Osteoblast (primary cell): ENCODE results near the gene RNF151. TPM values are rescaled to one million over a fixed set of nuclear protein-coding genes. Genes with fewer than 3 reads are reported as not detected.

Experiments
- DNase-seq: peaks from one replicate; pipeline ENCODE4 v3.0.0; 2011; ENCODE audit warnings: low spot score, mixed read lengths; ENCODE audit not compliant: insufficient read length; ENCODE audit errors: missing footprints
- H2AFZ ChIP-seq: 2 replicates; pipeline ENCODE4 v1.6.0; 2011; ENCODE audit warnings: mild to moderate bottlenecking, low read length
- H3K27ac ChIP-seq: 2 replicates; pipeline ENCODE4 v1.5.1; 2011; ENCODE audit warnings: mild to moderate bottlenecking, low read depth, low read length, moderate library complexity
- H3K27me3 ChIP-seq: 2 replicates; pipeline ENCODE4 v1.6.0; 2012; ENCODE audit warnings: mild to moderate bottlenecking, control low read depth, inconsistent platforms, low read length, moderate library complexity; ENCODE audit not compliant: insufficient read depth
- H3K36me3 ChIP-seq: 2 replicates; pipeline ENCODE4 v1.5.1; 2011; ENCODE audit warnings: mild to moderate bottlenecking, low read length, control low read depth, moderate library complexity; ENCODE audit not compliant: insufficient read depth
- H3K4me1 ChIP-seq: 2 replicates; pipeline ENCODE4 v1.5.1; 2011; ENCODE audit warnings: mild to moderate bottlenecking, low read length, control low read depth, moderate library complexity; ENCODE audit not compliant: insufficient read depth
- H3K4me2 ChIP-seq: 2 replicates; pipeline ENCODE4 v1.6.0; 2011; ENCODE audit warnings: mild to moderate bottlenecking, low read length; ENCODE audit not compliant: insufficient read depth
- H3K4me3 ChIP-seq: fragments of 200-600 bp; sonication (generic); 3 replicates; pipeline ENCODE4 v1.5.1; 2012; ENCODE audit warnings: mild to moderate bottlenecking, low read length, inconsistent platforms; ENCODE audit not compliant: insufficient read depth
- H3K79me2 ChIP-seq: 2 replicates; pipeline ENCODE4 v1.6.0; 2012; ENCODE audit warnings: mild to moderate bottlenecking, low read length, control low read depth, inconsistent platforms; ENCODE audit not compliant: insufficient read depth
- H3K9me3 ChIP-seq: 2 replicates; pipeline ENCODE4 v1.5.1; 2011; ENCODE audit warnings: low read depth, low read length, control low read depth
- H4K20me1 ChIP-seq: 2 replicates; pipeline ENCODE4 v1.6.0; 2012; ENCODE audit warnings: mild to moderate bottlenecking, low read length, control low read depth; ENCODE audit not compliant: insufficient read depth
- total RNA-seq: library from RNA; depleted of rRNA; stranded (reverse); fragments of >200 nt; gene quantifications from 2 replicates; pipeline ENCODE4 v1.2.3, GENCODE V29; 2012
- TF ChIP-seq, protein P1 (sequence below): IDR thresholded peaks from 2 replicates; pipeline ENCODE4 v1.5.1; 2011; ENCODE audit warnings: mild to moderate bottlenecking, low read depth, low read length, moderate library complexity; ENCODE audit errors: extremely low read depth

Gene RNF151
- total RNA-seq, 1 donor, result 0.36 TPM

DNA sequence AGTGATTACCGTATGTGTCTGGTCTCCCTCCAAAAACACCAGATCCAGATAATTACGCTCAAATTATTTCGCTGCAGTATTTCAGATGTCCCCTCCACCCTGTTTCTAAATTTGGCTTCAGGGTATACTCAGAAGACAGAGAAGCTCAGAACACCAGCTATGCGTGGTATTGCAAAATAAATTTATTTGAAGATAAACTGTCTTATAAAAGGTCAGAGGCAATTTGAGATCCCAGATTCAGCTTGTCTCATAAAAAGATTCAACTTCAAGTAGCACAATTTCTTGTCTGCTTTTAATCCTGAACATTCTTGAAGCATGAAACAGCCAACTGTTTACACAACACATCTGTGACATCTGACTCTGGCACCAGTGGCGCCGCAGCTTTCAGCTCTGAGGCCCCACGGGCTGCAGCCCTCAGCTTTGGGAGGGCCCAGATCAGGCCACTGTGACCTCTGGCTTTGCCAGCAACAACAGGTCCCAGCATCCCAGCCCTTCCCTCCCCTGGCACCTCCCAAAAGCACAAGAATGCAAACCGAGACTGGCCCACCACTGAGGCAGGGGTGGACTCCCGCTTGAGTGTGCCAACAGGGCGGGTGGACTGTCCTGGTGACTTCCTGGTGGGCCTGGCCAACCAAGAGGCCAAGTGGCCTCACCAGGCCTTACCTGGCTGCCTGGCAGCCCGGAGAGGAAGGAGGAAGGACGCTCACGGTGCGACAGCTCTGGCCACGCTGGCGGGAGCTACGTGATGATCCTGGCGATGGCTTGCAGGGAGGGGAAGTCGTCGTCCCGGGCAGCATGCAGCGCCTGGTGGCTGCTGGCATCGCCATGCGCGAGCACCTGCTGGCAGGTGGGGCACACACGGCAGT lies 31.1 kb downstream of the RNF151 start:
- Histone ChIP-seq H2AFZ (no peak overlapping the region), H3K4me2 (no peak overlapping the region), H3K4me3 (no peak overlapping the region), H3K9me3 (no peaks in the 10 kb centered on the region), H3K27me3 (no peaks in the 10 kb centered on the region), H3K79me2 (peaks cover 17% of the 10 kb centered on the region), H3K36me3 (peaks cover 44% of the 10 kb centered on the region), H3K4me1 (no peaks in the 10 kb centered on the region), H3K27ac (no peak overlapping the region), H4K20me1 (peaks cover 9% of the 10 kb centered on the region)
- TF ChIP-seq, protein P1, sequence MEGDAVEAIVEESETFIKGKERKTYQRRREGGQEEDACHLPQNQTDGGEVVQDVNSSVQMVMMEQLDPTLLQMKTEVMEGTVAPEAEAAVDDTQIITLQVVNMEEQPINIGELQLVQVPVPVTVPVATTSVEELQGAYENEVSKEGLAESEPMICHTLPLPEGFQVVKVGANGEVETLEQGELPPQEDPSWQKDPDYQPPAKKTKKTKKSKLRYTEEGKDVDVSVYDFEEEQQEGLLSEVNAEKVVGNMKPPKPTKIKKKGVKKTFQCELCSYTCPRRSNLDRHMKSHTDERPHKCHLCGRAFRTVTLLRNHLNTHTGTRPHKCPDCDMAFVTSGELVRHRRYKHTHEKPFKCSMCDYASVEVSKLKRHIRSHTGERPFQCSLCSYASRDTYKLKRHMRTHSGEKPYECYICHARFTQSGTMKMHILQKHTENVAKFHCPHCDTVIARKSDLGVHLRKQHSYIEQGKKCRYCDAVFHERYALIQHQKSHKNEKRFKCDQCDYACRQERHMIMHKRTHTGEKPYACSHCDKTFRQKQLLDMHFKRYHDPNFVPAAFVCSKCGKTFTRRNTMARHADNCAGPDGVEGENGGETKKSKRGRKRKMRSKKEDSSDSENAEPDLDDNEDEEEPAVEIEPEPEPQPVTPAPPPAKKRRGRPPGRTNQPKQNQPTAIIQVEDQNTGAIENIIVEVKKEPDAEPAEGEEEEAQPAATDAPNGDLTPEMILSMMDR, result no peak
- DNase-seq, result no peak

DNA sequence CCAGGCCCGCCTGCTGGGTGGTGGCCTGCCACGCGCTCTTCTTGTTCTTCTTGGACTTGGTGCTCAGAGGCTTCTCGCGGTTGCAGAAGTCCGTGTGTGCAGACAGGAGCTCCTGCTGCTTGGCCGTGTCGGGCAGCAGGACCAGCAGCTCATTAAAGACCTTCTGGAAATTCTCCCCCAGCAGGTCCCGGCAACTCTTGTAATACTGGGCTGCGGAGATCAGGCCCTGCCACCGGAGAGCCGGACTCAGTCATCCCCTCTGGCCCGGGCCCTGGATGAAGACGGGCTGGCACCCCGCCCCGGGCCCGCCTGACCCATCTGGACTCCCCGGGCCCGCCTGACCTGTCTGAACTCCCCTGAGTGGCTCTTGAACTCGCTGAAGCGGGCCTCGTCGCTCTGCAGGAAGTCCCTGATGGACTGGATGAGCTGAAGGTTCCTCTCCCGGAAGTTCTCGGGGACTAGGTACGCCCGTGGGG lies 31.7 kb downstream of the RNF151 start:
- Histone ChIP-seq H3K27ac (no peak overlapping the region), H3K4me1 (no peaks in the 10 kb centered on the region), H3K4me2 (no peak overlapping the region), H3K79me2 (peaks cover 24% of the 10 kb centered on the region), H4K20me1 (peaks cover 16% of the 10 kb centered on the region), H3K9me3 (no peaks in the 10 kb centered on the region), H3K27me3 (no peaks in the 10 kb centered on the region), H3K36me3 (peaks cover 50% of the 10 kb centered on the region), H3K4me3 (no peak overlapping the region), H2AFZ (no peak overlapping the region)
- TF ChIP-seq, protein P1, result no peak
- no peak for DNase-seq

DNA sequence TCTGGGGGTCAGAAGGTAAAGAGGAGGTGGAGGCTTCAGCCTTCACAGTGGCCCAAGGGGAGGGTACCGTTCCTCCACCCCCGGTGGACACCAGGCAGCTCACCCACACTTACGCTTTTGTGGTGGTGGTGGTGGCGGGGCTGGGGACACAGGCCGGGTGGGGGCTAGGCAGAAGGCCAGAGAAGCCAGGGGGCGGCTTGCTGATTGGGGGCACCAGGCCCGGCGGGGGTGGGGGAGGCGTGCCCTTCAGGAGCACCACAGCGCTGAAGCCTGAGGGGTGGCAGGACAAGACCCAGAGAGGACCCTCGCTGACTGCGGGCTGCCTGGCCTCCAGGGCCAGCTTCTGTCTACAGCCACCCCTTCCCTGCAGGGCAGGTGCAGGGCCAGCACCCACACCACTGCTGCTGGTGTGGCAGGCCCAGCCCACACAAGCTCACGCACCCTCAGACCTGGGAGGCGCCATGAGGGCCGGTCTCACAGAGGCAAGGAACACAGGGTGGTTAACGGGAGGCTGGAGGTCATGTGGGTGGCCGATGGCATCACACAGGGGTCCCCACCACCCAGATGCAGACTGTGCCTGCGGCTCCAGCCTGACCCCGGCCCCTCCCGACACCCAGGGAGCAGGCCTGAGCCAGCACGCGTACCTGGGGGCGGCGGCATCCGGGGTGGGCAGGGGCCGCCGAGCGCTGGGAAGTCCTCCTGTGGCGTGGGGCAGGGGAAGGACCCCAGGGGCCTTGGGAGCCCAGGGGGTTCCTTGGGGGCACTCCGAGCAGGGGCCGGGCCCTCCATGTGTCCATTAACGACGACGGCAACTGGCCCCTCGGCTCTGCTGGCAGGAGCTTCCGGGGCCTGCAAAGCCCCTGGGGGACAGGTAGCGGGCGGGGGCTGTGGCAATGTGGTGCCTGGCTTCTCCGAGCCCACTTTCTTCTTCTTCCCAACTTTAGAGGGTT lies 32.5 kb downstream of the RNF151 start:
- Histone ChIP-seq H4K20me1 (peaks cover 23% of the 10 kb centered on the region), H3K79me2 (peaks cover 31% of the 10 kb centered on the region), H3K4me2 (no peak overlapping the region), H3K27ac (no peak overlapping the region), H3K4me1 (peaks cover 2% of the 10 kb centered on the region), H3K4me3 (no peak overlapping the region), H2AFZ (no peak overlapping the region), H3K27me3 (no peaks in the 10 kb centered on the region), H3K36me3 (peaks cover 53% of the 10 kb centered on the region), H3K9me3 (no peaks in the 10 kb centered on the region)
- TF ChIP-seq, protein P1, result no peak
- DNase-seq, result no peak
